GM18520 (cell line): ENCODE results near the gene PGS1.

ENCODE experiments used
- ATAC-seq: cut with Tn5 transposase; IDR thresholded peaks from one replicate; pipeline ENCODE4 v1.9.1; 2021; ENCODE audit not compliant: unreplicated experiment

PGS1 gene

DNA sequence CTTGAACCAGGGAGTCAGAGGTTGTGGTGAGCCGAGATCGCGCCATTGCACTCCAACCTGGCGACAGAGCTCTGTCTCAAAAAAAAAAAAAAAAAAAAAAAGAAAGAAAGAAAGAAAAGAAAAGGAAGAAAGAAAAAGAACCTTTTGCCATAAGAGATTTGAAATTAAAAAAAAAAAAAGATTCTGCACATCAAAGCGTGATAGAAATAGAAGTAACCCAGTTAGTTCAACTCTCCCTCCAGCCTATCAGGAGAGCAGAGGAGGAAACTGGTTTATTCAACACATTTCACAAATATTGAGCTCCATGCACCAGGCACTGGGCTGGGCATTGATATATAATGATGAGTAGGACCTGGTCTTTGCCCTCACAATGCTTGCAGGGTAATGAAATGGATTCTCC, 16.2 kb upstream of the PGS1 start:
- no peak for ATAC-seq

- no peak for ATAC-seq
These were observed 15.8 kb upstream of the PGS1 start for GRCh38 chr17:78362671-78363070.

- no peak for ATAC-seq
These were observed 13.8 kb upstream of the PGS1 start for GRCh38 chr17:78364436-78365281.

DNA sequence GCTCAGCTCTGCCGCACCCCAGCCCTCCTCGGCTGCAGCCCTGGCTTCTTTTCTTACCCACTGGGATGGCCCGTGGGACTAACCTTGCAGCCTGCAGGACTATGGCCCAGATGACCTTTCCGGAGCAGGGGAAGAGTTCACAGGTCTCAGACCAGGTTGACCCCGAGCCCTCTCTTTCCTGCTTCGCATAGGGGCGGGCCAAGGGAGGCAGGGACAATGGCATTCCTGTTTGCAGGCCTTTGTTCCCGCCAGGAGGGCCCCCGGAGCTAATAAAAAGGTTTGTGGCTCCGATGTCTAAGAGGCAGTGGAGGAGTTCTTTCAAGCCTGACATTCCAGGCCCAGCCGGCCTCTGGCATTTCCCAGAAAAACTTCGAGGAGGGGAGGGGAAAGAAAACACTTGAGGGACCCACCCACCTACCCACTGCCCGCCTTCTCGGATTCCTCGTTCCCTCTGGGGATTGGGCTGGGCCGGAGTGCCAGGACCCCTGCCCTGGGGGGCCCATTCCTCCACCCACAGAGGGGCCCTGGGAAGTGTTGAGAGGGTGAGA, 12.8 kb upstream of the PGS1 start:
- ATAC-seq, result no peak

DNA sequence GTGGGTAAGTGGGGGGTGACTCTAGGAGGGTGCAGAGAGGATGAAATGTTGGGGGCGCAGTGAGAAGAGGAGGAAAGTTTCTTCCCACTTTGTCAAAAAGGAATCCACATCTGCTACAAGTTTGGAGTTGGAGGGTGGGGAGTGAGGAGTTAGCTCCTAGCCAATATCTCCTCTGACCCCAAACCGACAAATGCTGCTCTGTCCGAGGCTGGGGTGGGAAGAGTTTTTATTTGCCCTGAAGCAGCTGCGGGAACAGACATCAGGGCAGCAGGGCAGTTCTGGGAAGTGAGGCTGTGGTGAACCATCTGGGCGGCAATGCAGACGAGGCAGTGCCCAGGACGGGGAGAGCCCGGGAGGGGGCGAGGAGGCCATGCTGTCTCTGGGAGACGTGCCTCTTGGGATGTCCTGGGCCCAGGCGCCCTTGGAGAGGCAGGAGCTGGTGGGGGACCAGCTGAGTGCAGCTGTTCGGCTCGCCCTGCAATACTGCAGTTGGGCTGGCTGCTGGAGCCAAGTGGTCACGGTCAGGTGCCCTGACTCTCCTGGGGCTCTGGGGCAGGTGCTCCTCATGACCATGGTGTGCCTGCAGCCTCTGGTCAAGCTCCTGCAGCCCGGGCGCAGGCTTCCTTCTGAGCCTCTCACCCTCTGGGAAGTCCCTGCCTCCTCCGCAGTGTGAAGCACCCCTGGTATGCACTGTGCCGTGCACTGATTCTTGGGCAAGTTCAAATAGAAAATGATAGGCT, 12.2 kb upstream of the PGS1 start:
- ATAC-seq, result no peak

GRCh38 chr17:78367193-78367592, 11.3 kb upstream of the PGS1 start:
- no peak for ATAC-seq

DNA sequence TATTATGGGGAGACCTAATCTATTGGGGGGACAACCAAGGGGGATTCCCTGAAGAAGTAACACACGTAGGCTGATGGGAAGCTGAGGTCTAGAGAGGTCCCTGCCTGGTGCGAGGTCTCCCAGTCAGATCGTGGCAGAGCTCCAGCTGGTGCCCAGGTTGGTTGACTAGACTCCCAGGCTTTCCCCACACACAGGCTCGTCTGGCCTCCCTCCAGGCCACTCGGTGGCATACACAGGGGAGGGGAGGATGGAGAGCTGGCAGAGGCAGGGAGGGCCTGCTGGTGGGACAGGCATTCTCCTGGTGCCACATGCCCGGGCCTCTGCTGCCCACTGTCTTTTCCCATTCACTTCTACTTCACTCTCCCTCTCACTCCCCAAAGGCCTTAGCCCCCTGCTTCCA, 10.1 kb upstream of the PGS1 start:
- no peak for ATAC-seq

DNA sequence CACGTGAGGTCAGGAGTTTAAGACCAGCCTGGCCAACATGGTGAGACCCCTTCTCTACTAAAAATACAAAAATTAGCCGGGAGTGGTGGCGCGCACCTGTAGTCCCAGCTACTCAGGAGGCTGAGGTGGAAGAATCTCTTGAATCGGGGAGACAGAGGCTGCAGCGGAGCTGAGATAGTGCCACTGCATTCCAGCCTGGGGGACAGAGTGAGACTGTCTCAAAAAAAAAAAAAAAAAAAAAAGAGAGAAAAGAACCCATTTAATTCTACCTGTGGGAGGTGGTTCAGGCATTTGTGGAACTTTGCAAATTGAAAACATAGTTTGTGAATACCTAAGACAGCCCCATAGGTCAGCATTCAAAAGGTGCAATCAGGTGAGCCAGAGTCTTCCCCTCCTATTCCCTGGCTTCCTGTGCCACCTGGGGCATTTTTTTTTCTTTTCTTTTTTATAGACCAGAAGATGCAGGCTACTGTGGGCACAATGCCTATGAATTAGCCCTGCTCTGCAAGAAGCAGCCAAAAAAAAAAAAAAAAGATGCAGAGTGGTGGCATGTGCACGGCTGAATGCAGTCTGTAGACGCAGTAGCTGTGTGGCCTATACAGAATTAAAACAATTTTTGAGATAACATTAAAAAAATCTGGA, 9.5 kb upstream of the PGS1 start:
- ATAC-seq, result no peak

DNA sequence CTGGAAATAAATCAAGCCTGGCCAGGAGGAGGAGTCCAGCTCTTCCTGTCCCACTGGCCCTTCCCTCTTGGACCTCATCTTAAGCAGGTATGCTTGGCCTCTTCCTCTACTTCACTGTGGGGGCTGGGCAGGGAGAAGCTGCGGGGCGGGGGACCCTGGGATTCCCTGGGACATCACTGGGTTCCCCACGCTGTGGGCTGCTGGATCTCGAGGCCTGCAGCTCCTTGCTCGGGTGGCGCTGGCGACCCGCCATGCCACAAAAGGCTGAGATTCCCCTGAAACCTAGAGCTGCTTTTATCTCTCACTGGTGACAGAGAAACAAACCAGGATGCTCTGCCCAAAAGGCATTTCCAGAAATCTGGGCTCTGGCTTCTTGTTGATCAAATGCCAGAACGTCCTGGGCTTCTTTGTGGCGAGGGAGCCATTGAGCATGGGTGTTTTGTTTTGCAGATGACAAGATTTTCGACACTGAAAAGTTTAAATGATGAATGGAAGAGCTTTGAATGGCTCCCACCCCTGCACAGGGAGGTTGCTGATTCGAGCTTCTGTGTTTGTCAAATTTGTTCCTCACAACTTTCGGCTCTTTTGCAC, 8.6 kb upstream of the PGS1 start:
- no peak for ATAC-seq

DNA sequence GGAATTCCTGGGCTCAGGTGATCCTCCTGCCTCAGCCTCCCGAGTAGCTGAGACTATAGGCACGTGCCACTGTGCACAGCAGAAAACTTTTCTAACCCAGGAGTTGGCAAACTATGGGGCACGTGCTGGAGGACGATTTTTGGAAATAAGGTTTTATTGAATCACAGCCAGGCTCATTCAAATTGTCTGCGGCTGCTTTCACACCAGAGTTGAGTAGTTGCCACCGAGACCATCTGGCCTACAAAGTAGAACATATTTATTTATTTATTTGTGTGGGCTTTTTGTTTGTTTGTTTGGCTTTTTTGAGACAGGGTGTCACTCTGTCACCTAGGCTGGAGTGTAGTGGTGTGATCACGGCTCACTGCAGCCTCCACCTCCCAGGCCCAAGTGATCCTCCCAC, 7.4 kb upstream of the PGS1 start:
- ATAC-seq, result no peak

- ATAC-seq, result no peak
These were observed 5.6 kb upstream of the PGS1 start for GRCh38 chr17:78372841-78373240.

- no peak for ATAC-seq
These were observed 4.3 kb upstream of the PGS1 start for GRCh38 chr17:78374189-78374588.

DNA sequence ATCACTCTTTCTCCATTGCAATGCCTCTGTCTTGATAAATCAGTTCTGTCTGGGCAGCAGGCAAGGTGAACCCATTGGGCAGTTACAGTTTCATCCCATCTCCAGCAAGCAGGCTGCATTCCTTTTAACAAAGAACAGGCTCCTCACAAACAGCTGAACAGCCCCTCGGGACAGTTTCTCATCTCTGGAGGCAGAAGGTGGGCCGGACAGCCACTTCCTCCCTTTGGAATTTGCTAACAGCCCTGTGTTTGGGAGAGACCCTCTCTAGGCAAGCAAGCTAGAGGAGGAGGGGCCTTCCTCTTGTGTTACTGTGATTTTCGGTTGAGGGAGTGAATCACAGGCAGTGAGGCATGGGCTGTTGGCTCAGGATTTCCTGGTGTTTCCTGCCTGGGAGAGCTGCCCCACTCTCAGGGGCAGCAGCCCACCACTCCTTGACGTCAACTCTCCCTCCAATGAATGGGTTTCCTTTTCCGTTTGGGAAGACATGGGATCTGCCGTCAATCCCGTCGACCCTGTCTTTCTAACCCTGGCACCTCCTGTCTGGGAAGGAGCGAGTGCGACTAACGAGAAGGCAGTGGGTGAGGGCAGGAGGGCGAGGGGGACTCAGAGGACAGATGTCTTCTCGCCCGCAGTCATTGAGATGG, 3.7 kb upstream of the PGS1 start:
- ATAC-seq, result no peak

- no peak for ATAC-seq
These were observed 2.9 kb upstream of the PGS1 start for GRCh38 chr17:78375401-78376151.

- no peak for ATAC-seq
These were observed 2.3 kb upstream of the PGS1 start for GRCh38 chr17:78376161-78376560.

GRCh38 chr17:78377858-78378224, 608 bp upstream of the PGS1 start:
- ATAC-seq, result no peak

DNA sequence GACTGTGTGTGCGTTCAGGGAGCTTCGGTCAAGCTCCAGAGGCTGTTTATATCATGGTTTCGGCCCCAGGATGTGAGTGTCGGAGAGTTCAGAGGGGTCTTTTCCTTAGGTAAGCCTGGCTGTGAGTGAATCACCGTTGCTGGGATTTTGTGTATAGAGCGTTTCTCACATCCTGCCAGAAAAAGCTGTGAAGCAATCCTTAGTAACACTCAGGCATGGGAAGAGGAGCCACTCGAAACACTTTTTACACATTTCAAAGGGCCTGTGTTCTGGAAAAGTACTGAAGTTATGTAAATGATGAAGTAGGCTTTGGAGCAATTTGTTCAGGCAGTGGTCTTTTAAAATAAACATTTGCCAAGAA, 662 bp downstream of the PGS1 start:
- ATAC-seq, result no peak

DNA sequence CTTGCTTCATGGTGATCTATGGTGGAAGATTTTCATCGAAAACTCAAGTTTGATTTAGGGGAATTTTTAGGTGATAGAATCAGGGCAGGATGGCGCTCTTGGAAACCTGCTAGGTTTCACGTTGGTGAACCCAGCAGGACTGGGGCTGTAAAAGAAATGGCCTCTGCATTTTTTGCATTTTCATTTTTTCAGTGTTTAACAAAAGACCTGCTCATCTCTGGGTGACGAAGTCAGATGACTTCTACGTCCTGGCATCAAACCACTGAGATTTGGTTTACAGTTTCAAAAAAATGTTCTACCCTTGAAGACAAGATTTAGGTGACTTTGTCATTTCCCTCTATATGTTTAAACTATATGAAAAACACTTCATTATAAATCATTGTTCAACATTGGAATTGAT, 1.9 kb downstream of the PGS1 start:
- no peak for ATAC-seq

DNA sequence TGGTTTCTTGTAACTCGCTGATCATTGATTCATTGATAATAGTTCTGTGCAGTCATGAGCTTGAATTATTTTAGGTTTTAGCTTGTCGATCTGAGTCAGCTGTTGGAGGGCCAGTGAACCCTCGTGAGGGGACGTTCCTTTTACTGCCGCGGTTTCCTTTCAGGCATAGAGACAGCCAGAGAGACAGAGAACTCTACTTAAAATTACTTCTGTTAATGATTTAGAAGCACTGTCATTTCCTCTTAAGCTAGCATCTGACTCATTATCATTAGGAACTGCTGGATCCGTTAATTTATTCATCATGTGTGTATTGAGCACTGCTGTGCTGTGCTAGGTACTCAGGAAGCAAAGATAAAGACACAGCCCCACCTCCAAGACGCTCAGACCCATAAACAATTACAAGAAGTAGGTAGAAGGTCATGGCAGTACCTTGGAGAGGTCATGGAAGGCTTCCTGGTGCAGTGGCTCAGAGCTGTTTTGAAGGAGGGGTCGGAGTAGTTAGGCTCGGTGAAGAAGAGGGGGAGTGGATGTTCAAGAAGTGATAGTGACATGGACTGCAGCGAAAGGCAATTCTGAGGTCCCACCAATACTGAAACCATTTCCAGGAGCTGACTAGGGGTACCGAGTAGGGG, 3.3 kb downstream of the PGS1 start:
- ATAC-seq, result no peak
